DND-41 (cell line): ENCODE data around the gene ABI3BP.

Experiments
- ATAC-seq: fragments of 200-7000 bp; cut with Tn5 transposase; 3 replicates; pipeline ENCODE4 v1.9.1; 2021; ENCODE audit warnings: low read depth; ENCODE audit not compliant: insufficient read depth
- DNase-seq: peaks from one replicate; pipeline ENCODE4 v3.0.0-alpha.2; 2020
- H2AFZ ChIP-seq: 2 replicates; pipeline ENCODE4 v1.6.0; 2012; ENCODE audit warnings: low read depth, low read length
- H3K27ac ChIP-seq: 2 replicates; pipeline ENCODE4 v1.5.1; 2012; ENCODE audit warnings: low read length, inconsistent platforms
- H3K27me3 ChIP-seq: fragments of 200-600 bp; sonication (generic); 2 replicates; pipeline ENCODE4 v1.6.0; 2012; ENCODE audit warnings: low read length, mild to moderate bottlenecking, inconsistent platforms; ENCODE audit not compliant: insufficient read depth, poor library complexity
- H3K36me3 ChIP-seq: 2 replicates; pipeline ENCODE4 v1.5.1; 2012; ENCODE audit warnings: low read length, inconsistent platforms; ENCODE audit not compliant: insufficient read depth
- H3K4me1 ChIP-seq: 2 replicates; pipeline ENCODE4 v1.5.1; 2012; ENCODE audit warnings: mild to moderate bottlenecking, low read length; ENCODE audit not compliant: insufficient read depth
- H3K4me2 ChIP-seq: 2 replicates; pipeline ENCODE4 v1.6.0; 2012; ENCODE audit warnings: mild to moderate bottlenecking, moderate library complexity, low read length, inconsistent platforms; ENCODE audit not compliant: insufficient read depth
- H3K4me3 ChIP-seq, 2 experiments: fragments of 200-600 bp in 1 of 2; shearing (Covaris generic) in 1 of 2; 2 replicates each; pipeline ENCODE4 v1.5.1; 2012 to 2016; ENCODE audit warnings: inconsistent platforms in 2 of 2, low read length in 2 of 2, mild to moderate bottlenecking in 2 of 2, low read depth in 1 of 2, moderate library complexity in 1 of 2
- H3K79me2 ChIP-seq: 2 replicates; pipeline ENCODE4 v1.6.0; 2012; ENCODE audit warnings: low read length, inconsistent platforms; ENCODE audit not compliant: insufficient read depth
- H3K9ac ChIP-seq: 2 replicates; pipeline ENCODE4 v1.6.0; 2012; ENCODE audit warnings: low read depth, mild to moderate bottlenecking, inconsistent platforms, low read length, moderate library complexity
- H3K9me3 ChIP-seq: 2 replicates; pipeline ENCODE4 v1.5.1; 2012; ENCODE audit warnings: low read length, moderate library complexity, mild to moderate bottlenecking, inconsistent platforms; ENCODE audit not compliant: insufficient read depth, severe bottlenecking
- H4K20me1 ChIP-seq: 2 replicates; pipeline ENCODE4 v1.6.0; 2012; ENCODE audit warnings: low read length; ENCODE audit not compliant: insufficient read depth
- CTCF ChIP-seq: IDR thresholded peaks from 2 replicates; pipeline ENCODE4 v1.5.1; 2012; ENCODE audit warnings: borderline replicate concordance, low read length, moderate library complexity, mild to moderate bottlenecking; ENCODE audit not compliant: poor library complexity, severe bottlenecking; ENCODE audit errors: extremely low read depth
- EZH2 ChIP-seq: IDR thresholded peaks from 3 replicates; pipeline ENCODE4 v1.6.1; 2012; ENCODE audit warnings: borderline replicate concordance, low read depth, mild to moderate bottlenecking, moderate library complexity, low read length, inconsistent platforms; ENCODE audit not compliant: severe bottlenecking

Gene ABI3BP

DNA sequence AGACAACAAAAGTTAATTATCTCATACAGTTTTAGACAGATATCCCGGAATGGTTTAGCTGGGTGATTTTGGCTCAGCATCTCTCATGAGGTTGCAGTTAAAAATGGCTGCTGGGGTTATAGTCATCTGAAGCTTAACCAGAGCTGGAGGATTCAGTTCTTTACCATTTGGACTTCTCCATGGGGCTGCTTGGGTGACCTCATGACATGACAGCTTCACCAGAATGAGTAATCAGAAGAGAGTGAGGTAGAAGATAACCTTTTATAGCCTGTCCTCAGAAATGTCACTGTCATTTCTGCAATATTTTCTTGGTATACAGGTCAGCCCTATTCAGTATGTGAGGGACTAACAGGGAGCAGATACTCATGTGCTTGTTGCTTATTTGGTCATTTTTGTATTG, 253.0 kb downstream of the ABI3BP start:
- no peaks in the 10 kb centered on the region for H3K27me3 ChIP-seq
- H2AFZ ChIP-seq, result no peak overlapping the region
- no peak overlapping the region for H3K27ac ChIP-seq
- no peaks in the 10 kb centered on the region for H3K79me2 ChIP-seq
- H3K4me1 ChIP-seq, result no peaks in the 10 kb centered on the region
- H3K4me3 ChIP-seq, result no peak overlapping the region
- H3K4me2 ChIP-seq, result no peak overlapping the region
- peaks cover 93% of the 10 kb centered on the region for H3K36me3 ChIP-seq
- TF ChIP-seq CTCF, result no peak
- no peak for TF ChIP-seq EZH2
- no peaks in the 10 kb centered on the region; the same call in 1 of the 2 replicates for H4K20me1 ChIP-seq
- DNase-seq (no peak), ATAC-seq (no peak)
- no peaks in the 10 kb centered on the region for H3K9me3 ChIP-seq
- H3K9ac ChIP-seq, result no peak overlapping the region

- Histone ChIP-seq H3K36me3 (peaks cover 96% of the 10 kb centered on the region), H3K9me3 (no peaks in the 10 kb centered on the region), H3K9ac (no peak overlapping the region), H3K4me2 (no peak overlapping the region), H2AFZ (no peak overlapping the region), H3K27ac (no peak overlapping the region), H3K4me3 (no peak overlapping the region), H3K27me3 (no peaks in the 10 kb centered on the region), H3K79me2 (peaks cover 10% of the 10 kb centered on the region), H3K4me1 (no peaks in the 10 kb centered on the region), H4K20me1 (peaks cover 3% of the 10 kb centered on the region; the same call in 1 of the 2 replicates)
- TF ChIP-seq EZH2, result no peak
- peak; percentile 54 for TF ChIP-seq CTCF
- DNase-seq (no peak), ATAC-seq (peak; percentile 50; the same call in 2 of the 3 replicates)
Observed at GRCh38 chr3:100737334-100737733, 255.9 kb downstream of the ABI3BP start.

DNA sequence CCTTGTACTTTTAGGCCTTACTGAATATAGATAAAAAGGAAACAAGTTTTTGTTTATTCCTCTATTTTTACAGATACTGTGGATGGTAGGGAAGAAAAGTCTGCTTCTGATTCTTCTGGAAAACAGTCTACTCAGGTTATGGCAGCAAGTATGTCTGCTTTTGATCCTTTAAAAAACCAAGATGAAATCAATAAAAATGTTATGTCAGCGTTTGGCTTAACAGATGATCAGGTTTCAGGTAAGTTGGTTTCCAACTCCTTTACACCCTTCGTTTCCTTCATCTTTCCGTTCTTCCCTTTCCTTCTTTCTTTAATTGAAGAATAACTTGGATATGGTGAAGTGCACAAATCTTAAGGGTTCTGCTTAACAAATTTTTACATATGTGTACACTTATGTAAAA, 260.8 kb downstream of the ABI3BP start:
- ATAC-seq (no peak), DNase-seq (no peak)
- Histone ChIP-seq H3K36me3 (peaks cover 86% of the 10 kb centered on the region), H3K9ac (no peak overlapping the region), H3K4me3 (no peak overlapping the region), H3K4me2 (no peak overlapping the region), H3K27ac (no peak overlapping the region), H3K4me1 (no peaks in the 10 kb centered on the region), H4K20me1 (peaks cover 17% of the 10 kb centered on the region; the same call in 1 of the 2 replicates), H3K9me3 (no peaks in the 10 kb centered on the region), H3K27me3 (no peaks in the 10 kb centered on the region), H3K79me2 (peaks cover 40% of the 10 kb centered on the region), H2AFZ (no peak overlapping the region)
- TF ChIP-seq CTCF (no peak), EZH2 (no peak)

DNA sequence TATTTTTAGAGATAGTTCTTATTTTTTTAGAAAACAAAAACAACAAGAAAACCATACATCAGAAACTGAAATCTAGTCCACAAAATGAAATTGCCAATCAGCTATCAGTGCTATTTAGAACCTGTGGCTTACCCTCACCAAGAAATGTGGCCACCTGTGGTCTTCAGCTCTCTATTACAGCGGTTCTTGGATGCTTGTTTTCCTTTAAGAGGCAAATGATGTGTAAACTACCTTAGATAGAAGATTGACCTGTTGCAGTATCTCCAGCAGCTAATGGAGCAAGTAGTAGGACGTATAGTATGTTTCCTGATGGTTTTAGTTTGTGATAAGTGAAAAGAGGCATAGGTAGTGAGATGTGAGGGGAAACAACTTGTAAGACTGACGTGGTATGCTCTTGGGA, 262.7 kb downstream of the ABI3BP start:
- ATAC-seq (no peak), DNase-seq (no peak)
- H3K4me1 ChIP-seq, result no peaks in the 10 kb centered on the region
- no peaks in the 10 kb centered on the region for H3K27me3 ChIP-seq
- H2AFZ ChIP-seq, result no peak overlapping the region
- H3K36me3 ChIP-seq, result peaks cover 86% of the 10 kb centered on the region
- H3K4me3 ChIP-seq, result no peak overlapping the region
- peaks cover 58% of the 10 kb centered on the region for H3K79me2 ChIP-seq
- no peak overlapping the region for H3K27ac ChIP-seq
- no peak overlapping the region for H3K9ac ChIP-seq
- H4K20me1 ChIP-seq, result peaks cover 33% of the 10 kb centered on the region
- TF ChIP-seq EZH2, result no peak
- no peak for TF ChIP-seq CTCF
- H3K4me2 ChIP-seq, result no peak overlapping the region
- no peaks in the 10 kb centered on the region for H3K9me3 ChIP-seq
